GM19468 (cell line): Measurements from ENCODE around the gene FKBP15.
"Not testable (repeated sequence)": the region's sequence is repeated elsewhere in the genome, so short reads cannot be mapped to it uniquely, and the experiment has no call there.

Experiments
- ATAC-seq: cut with Tn5 transposase; IDR thresholded peaks from one replicate; pipeline ENCODE4 v1.9.1; 2021; ENCODE audit warnings: mild to moderate bottlenecking, moderate library complexity, moderate number of reproducible peaks; ENCODE audit not compliant: unreplicated experiment; ENCODE audit errors: extremely low read depth

The FKBP15 gene

GRCh38 chr9:113221003-113221799 lies at the start of gene FKBP15, which contains the start of gene SLC31A1:
TSS of gene FKBP15 (minus strand) at chr9:113221277. CDS start at chr9:113221243, 34 bp downstream.
TSS of gene SLC31A1 (plus strand) at chr9:113221544. CDS start at chr9:113256149, 34,605 bp downstream.
- ATAC-seq: peak; percentile 88

GRCh38 chr9:113269871-113270270 lies 48.8 kb upstream of the FKBP15 start:
- ATAC-seq: no peak

- no peak for ATAC-seq
Observed at GRCh38 chr9:113269355-113269754, 48.3 kb upstream of the FKBP15 start.

DNA sequence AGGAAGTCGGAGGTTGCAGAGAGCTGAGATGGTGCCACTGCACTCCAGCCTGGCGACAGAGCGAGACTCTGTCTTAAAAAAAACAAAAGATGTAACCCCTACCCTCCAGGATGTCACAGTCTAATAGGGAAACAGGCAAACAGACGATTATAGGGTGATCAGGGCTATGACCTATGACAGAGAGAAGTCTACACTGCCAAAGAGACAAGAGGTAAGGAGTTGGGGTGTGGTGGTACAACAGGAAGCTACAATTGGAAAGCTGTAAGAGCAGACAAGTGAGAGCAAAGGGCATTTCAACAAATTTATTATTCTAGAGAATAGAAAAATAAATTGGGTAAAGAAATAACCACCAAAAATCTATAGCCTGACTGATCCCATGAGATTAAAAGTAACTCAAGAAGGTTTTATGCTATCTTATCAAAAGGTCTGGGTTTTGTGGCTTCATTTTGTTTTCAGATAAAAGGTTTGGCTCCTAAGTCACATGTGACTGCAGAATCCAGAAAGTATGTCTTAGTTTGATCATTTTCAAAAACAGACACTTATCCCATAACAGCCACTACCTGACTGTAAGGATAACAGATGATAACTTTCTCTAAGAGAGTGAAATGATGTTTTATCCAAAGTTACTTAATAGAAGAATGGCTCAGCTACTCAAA lies 47.0 kb upstream of the FKBP15 start:
- no peak for ATAC-seq

DNA sequence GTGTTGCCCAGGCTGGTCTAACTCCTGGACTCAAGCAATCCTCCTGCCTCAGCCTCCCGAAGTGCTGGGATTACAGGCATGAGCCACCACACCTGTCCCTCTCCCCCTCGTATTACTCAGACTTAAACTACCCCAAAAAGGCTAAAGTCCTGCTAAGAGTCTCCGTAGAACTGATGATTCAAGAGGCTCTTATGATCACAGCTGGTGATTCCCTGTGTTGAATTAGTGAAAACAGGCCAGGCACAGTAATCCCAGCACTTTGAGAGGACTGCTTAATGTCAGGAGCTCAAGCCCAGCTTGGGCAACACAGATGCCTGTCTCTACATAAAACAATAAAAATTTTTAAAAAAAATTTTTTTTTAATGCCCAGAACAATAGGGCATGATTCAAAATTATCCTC lies 45.1 kb upstream of the FKBP15 start:
- no peak for ATAC-seq

DNA sequence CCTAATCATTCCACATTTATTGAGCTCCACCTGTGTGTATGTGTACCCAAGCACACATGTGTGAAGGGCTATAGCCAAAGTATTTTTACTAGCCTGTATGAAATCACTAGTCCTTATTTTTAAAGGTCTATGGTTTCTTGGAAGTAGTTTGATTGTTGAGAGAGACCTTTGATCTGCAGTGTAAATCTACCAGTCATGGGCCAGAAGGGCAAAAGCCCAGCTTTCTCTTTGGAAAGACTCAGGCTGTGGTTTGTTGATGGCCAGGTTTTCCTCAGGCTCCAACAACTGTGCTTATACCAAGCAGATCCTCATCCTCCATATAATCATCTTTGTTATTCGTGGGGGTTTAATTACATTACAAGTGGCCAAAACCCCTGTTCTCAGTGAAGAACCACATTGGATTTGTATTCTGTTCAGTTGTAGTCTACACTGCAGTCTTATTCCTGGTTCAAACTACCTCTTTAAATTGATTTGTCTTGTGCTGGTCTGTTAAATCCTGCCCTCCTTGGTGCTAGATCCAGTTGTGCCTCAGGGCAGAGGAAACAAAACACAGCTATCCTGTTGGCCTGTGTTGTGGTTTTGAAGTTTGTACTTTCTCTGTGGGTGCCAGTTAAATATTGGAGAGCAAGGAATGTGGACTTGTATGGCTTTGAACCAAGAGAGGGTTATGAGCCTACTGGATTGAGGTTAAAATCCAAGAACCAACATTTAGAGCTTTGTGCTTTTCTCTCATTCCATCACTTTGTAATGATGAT lies 41.0 kb upstream of the FKBP15 start:
- ATAC-seq: no peak

DNA sequence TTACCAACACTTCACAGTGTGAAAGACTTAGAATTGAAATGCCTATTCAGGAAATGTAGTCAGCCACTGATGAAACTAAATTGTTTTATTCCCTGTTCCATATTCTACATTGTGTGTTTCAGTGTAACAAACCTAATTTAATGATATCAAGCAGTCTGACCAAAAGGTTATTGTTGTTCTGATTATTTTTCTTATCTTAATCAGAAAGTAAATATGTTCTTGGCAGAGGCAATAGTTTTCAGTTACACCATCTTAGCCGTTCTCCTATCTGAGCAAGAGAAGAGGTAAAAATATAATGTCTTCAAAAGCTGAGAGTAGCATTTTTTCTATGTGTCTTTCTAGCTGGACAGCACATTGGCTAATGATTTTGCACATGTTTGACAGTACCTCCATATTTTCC lies 37.2 kb upstream of the FKBP15 start:
- ATAC-seq: no peak

DNA sequence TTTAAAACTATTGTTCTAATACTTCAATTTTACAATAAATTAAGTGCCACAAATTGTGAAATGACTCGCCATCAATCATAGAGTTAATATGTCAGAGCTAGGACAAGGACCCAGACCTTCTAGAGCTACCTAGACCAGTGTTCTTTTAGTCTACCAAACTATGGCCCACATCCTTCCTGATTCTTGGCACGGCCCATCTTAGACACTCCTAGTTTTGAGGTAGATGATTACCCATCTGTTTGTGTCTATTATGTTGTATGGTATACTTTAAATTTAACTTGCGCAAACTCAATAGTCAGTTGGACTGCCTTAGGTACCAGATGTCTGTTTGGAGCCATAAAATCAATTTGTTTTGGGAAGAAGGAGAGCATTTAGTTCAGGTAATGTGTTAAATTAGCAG lies 36.8 kb upstream of the FKBP15 start:
- ATAC-seq: no peak

GRCh38 chr9:113255438-113255837 lies 34.4 kb upstream of the FKBP15 start:
- ATAC-seq: no peak

- no peak for ATAC-seq
Observed at GRCh38 chr9:113254991-113255390, 33.9 kb upstream of the FKBP15 start.

- no peak for ATAC-seq
Observed at GRCh38 chr9:113250807-113251206, 29.7 kb upstream of the FKBP15 start.

- not testable (repeated sequence) for ATAC-seq
Observed at GRCh38 chr9:113249661-113250060, 28.6 kb upstream of the FKBP15 start.

GRCh38 chr9:113247640-113248039 lies 26.6 kb upstream of the FKBP15 start:
- no peak for ATAC-seq

GRCh38 chr9:113246928-113247327 lies 25.9 kb upstream of the FKBP15 start:
- no peak for ATAC-seq

GRCh38 chr9:113245894-113246293 lies 24.8 kb upstream of the FKBP15 start:
- ATAC-seq: no peak

DNA sequence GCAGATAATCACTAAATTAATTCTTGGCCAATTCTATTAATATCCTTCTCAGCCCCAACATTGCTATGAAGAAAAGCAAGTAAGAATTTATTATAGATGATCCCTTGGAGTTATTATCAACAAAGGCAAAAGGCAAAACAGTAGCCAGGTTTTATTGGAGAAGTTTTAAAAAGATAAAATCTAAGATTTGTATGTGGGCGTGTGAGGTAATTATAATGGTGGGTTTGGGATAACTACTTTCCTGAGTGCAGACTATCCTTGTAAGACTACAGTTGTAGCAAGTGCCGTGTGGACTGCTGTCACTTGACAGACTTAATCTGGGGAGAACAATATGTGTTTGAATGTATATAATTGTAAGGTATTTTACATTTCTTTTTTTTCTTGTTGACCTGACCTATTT lies 23.5 kb upstream of the FKBP15 start:
- no peak for ATAC-seq

GRCh38 chr9:113241161-113241560 lies 20.1 kb upstream of the FKBP15 start:
- ATAC-seq: no peak

DNA sequence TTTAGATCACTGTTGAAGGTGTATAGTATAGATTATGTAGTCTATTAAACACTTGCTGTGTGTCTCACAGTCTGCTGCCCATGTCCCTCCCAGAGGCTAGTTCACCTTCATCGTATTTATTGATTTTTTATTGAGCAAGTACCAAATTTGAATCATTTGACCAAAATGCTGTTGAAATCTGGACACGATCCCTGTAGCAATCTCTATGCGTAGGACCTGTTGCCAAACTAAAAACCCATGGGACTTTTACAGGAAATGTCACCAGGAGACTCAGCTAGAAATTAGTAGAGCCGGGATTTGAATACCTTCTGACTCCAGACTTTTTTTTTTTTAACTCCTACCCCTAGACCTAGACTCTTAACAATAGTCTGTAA lies 17.8 kb upstream of the FKBP15 start:
- ATAC-seq: no peak

DNA sequence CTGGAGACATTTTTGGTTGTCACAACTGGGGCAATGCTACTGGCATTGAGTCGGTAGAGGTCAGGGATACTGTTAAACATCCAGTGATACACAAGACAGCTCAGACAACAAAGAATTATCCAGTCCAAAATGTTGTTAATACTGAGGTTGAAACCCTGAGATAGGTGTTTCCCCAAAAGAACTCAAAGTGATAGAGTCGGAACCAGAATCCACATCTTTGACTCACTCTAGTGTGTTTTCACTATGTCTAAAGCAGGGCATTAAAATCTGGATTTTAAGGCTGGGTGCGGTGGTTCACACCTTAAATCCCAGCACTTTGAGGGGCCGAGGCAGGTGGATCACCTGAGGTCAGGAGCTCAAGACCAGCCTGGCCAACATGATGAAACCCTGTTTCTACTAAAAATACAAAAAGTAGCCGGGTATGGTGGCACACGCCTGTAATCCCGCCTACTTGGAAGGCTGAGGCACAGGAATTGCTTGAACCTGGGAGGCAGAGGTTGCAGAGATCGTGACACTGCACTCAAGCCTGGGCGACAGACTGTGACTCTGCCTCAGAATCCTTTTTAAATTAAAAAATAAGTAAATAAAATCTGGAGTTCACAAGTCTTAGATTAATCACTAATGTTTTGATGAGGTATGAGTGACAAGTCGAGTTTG lies 17.3 kb upstream of the FKBP15 start:
- ATAC-seq: no peak

DNA sequence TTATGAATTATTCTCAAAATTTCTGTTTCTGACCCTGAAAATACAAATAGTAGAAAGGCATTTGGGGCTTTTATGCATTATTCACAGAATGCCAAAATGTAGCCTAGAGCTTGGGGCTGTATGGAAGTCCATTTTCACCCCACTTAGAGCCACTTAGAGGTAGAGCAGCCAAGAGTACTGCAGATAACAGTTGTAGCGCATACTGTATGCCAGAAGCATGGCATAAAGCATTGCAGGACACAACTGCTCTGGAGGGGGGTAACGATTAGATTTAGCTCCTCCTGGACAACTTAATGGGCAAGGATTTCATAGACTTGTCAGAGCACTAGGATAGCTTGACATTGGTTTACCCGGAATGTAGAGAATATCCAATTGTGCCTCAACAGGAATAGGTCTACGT lies 15.9 kb upstream of the FKBP15 start:
- ATAC-seq: no peak
